ENCODE data around the gene VIPAS39.

The VIPAS39 gene

GRCh38 chr14:77403768-77404167 is 53.6 kb downstream of the VIPAS39 start:
- no peak for DNase-seq

- DNase-seq: no peak
Observed at GRCh38 chr14:77400216-77400615, 57.2 kb downstream of the VIPAS39 start.

GRCh38 chr14:77390188-77390587 is 67.2 kb downstream of the VIPAS39 start:
- no peak for DNase-seq

- peak; percentile 29 to 66 (median 46) for DNase-seq
Observed at GRCh38 chr14:77378701-77379100, 78.7 kb downstream of the VIPAS39 start.

DNA sequence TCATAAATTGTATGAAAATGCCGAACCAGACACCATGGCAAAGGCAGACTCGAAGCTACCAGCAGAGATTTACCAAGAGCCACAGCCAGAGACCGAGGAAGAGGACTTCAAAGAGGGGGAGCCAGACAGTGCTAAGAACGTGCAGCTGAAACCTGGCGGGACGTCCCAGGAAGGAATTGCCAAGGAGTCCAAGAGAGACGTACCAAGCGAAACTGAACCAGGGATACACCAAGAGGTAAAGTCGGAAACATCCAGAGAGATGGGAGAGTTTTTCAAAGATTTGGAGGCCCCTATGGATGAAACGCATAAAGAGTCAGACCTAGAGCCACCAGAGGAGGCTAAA is 79.9 kb downstream of the VIPAS39 start:
- DNase-seq: no peak

GRCh38 chr14:77376771-77377501 is 80.5 kb downstream of the VIPAS39 start, which contains the start of the genes SAMD15 and TMED8:
Gene SAMD15 (plus strand): TSS chr14:77377379. CDS start chr14:77377419, 40 bp downstream.
Gene TMED8 (minus strand): TSS chr14:77377094. CDS start chr14:77377053, 41 bp downstream.
- DNase-seq: peak; percentile 82 to 93 (median 90)
